HCT116 (cell line): ENCODE results near the gene NT5C2.

ENCODE experiments used
- POLR2A ChIP-seq: IDR thresholded peaks from 2 replicates; pipeline ENCODE4 v1.7.0; 2011; ENCODE audit warnings: borderline replicate concordance; ENCODE audit not compliant: insufficient read depth, insufficient read length; ENCODE audit errors: extremely low read depth
- TF ChIP-seq, protein P1 (sequence below), 3 experiments: fragments of 200-600 bp in 1 of 3; sonication (generic) in 1 of 3; IDR thresholded peaks in 2 of 3; conservative IDR thresholded peaks in 1 of 3; 2 replicates each; pipeline ENCODE4 v1.5.1; 2012 to 2017; ENCODE audit warnings: low read depth in 2 of 3, low read length in 2 of 3, antibody characterized with exemption in 1 of 3, borderline replicate concordance in 1 of 3, control low read depth in 1 of 3, mild to moderate bottlenecking in 1 of 3, mixed read lengths in 1 of 3, mixed run types in 1 of 3, moderate library complexity in 1 of 3; ENCODE audit not compliant: insufficient read depth in 1 of 3

DNA sequence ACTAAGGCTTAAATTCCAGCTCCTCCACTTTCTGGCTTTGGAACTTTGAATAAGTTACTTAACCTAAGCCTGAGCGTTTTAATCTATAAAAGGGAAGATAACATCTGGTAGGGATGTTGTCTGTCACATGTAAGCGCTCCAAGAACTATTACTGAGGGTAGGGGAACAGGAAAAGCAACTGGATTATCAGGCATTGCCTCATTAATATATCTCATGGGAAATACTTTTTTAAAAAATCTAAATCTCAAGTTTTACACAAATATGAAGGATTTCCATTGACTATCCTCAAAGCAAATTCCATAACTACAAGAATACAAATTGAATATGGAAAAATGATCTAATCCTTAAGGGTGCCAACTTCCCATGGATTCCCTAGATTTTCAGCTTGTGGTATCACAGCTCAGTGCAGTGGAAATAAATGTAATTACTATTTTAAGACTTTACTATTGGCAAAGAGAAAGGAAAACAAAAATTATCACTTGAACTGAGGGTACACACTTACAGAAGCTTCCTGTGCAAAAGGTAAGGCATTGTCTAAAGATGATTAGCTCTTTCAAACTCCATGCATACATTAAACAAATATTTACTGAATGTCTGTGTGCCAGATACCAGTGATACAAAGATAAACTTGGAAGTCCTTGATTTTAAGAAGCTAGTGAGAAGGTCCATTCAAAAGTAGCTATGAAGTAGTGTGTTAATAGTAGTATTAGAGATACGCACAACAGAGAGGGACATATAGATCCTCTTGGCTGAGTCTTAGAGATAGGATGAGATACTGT lies 38.4 kb downstream of the NT5C2 start:
- TF ChIP-seq POLR2A, result no peak
- TF ChIP-seq, protein P1, sequence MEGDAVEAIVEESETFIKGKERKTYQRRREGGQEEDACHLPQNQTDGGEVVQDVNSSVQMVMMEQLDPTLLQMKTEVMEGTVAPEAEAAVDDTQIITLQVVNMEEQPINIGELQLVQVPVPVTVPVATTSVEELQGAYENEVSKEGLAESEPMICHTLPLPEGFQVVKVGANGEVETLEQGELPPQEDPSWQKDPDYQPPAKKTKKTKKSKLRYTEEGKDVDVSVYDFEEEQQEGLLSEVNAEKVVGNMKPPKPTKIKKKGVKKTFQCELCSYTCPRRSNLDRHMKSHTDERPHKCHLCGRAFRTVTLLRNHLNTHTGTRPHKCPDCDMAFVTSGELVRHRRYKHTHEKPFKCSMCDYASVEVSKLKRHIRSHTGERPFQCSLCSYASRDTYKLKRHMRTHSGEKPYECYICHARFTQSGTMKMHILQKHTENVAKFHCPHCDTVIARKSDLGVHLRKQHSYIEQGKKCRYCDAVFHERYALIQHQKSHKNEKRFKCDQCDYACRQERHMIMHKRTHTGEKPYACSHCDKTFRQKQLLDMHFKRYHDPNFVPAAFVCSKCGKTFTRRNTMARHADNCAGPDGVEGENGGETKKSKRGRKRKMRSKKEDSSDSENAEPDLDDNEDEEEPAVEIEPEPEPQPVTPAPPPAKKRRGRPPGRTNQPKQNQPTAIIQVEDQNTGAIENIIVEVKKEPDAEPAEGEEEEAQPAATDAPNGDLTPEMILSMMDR (IDR thresholded peaks at IDR 0.05 in 2 of 3, conservative IDR thresholded peaks at IDR 0.05 in 1 of 3; ENCODE audit: borderline replicate concordance in 1 of 3, insufficient read depth in 1 of 3, low read depth in 2 of 3, low read length in 2 of 3), result no peak
